ENCODE data around the gene HDAC4. TPM values are rescaled to one million over a fixed set of nuclear protein-coding genes. Genes with fewer than 3 reads are reported as not detected.

The HDAC4 gene
- total RNA-seq, 1 experiment from 2014 or later: 11.3 TPM

DNA sequence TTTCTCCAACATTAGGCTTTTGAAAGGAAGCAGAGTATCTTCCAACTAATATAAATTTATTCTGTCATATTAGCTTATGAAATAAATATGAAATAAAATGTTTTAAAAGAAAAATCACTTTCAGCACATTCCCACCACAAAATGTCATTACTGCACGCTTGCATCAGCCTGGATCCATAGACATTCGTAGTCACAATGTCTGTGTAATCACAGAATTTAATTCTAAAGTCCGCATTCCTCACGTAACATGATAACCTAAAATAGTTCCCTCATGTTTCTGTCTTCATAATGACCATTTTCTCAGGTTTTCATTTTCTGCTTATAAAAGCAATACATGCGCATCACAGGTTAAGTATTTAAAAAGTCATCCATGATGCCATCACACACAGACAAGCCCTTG is 47.1 kb downstream of the HDAC4 start:
- Histone ChIP-seq H3K36me3 (no peaks in the 10 kb centered on the region; the same call in 1 of the 2 replicates), H3K27me3 (no peaks in the 10 kb centered on the region), H3K4me1 (no peaks in the 10 kb centered on the region), H3K9me3 (replicated peaks) (peaks cover 9% of the 10 kb centered on the region; the same call in 1 of the 2 replicates), H3K27ac (no peak overlapping the region), H3K4me3 (no peak overlapping the region)
- no peak for DNase-seq

DNA sequence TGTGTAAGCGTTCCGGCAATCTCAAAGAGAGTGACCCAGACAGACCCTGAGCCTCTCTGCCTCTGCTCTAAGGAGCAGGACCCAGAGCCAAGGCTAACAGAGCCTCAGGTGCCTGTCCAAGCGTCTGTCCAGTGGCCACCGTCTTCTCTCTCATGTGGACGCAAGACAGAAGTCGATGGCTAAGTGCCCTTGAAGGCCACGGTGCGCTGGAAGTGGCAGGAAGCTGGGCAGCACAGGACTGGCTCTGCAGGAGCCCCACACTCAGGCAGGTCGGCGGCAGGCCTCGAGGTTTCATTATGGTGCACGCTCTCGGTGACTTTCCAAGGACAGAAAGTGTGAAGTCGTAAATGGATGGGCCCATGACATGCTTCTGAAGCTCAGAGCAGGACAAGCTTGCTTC is 49.1 kb downstream of the HDAC4 start:
- no peak for DNase-seq
- Histone ChIP-seq H3K4me1 (no peaks in the 10 kb centered on the region), H3K27me3 (no peaks in the 10 kb centered on the region), H3K9me3 (replicated peaks) (peaks cover 9% of the 10 kb centered on the region; the same call in 1 of the 2 replicates), H3K4me3 (no peak overlapping the region), H3K27ac (no peak overlapping the region), H3K36me3 (no peaks in the 10 kb centered on the region; the same call in 1 of the 2 replicates)

DNA sequence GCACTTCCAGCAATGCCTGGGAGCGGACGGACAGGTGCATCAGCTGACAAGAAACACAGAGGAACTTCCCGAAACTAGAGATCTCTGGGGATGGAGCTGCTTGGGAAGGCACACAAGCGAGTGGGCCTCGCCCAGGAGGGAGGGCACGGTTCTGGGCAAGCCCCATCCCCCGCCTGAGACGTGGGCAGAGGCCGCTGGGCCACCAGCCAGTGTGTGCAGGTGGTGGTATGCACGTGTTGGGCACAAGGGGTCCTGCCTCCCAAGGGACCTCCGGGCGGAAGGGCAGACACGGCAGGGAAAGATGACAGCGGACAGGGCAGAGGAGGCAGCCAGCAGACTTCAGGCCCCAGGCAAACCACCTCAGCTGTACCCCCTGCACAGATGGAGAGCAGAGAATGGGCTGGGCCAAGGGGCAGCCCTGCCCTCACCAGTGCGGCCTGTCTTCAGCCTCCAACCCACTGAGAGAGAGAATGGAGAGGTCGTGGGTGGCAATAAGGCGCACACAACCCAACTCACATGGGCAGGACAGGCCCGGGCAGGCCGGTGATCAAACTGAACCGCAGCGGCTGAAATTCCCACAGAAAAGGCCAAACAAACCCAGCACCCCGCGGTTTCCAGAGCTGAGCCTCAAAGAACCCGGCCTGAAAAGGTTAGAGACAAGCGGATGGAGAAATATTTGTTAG is 51.2 kb downstream of the HDAC4 start:
- Histone ChIP-seq H3K27ac (no peak overlapping the region), H3K4me3 (no peak overlapping the region), H3K9me3 (replicated peaks) (peaks cover 4% of the 10 kb centered on the region; the same call in 1 of the 2 replicates), H3K27me3 (no peaks in the 10 kb centered on the region), H3K4me1 (no peaks in the 10 kb centered on the region), H3K36me3 (no peaks in the 10 kb centered on the region)
- no peak for DNase-seq

DNA sequence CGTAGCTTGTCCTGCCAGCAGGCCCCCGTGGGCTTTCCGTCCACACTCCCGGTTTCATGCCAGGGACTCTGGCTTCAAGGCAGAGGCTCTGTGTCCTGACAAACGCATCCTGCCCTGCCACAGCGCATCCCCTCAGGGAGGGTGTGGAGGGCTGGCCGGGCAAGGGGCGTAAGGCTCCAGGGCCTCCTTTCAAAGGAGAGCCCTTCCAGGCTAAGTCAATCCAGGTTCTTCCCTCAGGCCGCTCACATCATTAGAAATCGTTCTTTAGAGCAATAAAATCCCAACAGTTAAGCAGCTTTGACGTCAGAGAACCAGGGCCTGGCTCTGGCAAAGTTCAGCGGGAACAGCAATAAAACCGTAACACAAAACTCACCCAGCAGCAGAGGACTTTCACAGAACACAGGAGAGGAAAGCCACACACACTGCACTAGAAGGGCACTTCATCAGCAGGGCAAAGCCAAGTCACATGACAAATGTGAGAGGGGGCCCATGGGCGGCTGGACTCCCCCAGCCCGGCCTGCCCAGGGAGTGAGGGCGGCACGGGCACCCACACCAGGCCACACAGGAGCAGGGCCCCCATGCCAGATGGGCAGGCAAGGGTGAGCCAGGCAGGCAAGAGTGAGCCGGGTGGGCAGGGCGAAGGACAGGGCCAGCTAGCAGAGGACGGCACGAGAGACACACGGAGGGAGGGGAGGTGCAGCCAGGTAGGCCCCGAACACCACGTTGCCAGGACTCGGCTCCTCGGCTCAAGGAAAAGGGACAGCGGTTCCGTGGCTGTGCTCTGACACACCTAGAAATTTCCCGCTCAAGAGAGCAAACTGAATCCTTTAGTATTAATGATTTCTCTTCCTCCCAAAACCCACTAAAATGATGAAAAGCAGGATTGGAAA is 52.0 kb downstream of the HDAC4 start:
- H3K9me3 ChIP-seq (replicated peaks): 0 out of 2 replicates have a peak, but pooled peaks cover 3% of the 10 kb centered on the region
- no peaks in the 10 kb centered on the region for H3K36me3 ChIP-seq
- H3K4me1 ChIP-seq: no peaks in the 10 kb centered on the region
- no peaks in the 10 kb centered on the region for H3K27me3 ChIP-seq
- no peak overlapping the region for H3K27ac ChIP-seq
- no peak for DNase-seq
- no peak overlapping the region for H3K4me3 ChIP-seq

DNA sequence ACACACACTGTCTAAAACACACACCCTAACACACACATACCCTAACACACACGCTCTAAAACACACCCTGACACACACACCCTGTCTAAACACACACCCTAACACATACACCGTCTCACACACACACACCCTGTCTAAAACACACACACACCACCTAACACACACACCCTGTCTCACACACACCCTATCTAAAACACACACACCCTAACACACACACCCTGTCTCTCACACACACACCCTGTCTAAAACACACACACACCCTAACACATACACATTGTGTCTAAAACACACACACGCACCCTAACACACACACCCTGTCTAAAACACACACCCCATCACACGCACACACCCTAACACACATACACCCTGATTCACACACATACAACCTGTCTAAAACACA is 54.1 kb downstream of the HDAC4 start:
- Histone ChIP-seq H3K27ac (no peak overlapping the region), H3K9me3 (replicated peaks) (0 out of 2 replicates have a peak, but pooled peaks cover 3% of the 10 kb centered on the region), H3K4me1 (no peaks in the 10 kb centered on the region), H3K4me3 (no peak overlapping the region), H3K36me3 (no peaks in the 10 kb centered on the region), H3K27me3 (no peaks in the 10 kb centered on the region)
- DNase-seq: no peak

DNA sequence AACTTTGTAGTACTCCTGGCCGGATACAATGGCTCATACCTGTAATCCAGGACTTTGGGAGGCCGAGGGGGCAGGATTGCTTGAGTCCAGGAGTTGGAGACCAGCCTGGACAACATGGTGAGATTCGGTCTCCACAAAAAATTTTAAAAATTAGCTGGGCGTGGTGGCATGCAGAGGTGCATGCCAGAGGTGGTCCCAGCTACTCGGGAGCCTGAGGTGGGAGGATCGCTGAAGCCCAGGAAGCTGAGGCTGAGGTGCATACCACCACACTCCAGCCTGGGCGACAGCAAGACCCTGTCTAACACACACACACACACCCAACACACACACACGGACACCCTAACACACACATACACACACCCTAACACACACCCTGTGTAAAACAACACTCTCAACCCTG is 55.6 kb downstream of the HDAC4 start:
- no peak for DNase-seq
- Histone ChIP-seq H3K27ac (no peak overlapping the region), H3K4me1 (no peaks in the 10 kb centered on the region), H3K27me3 (no peaks in the 10 kb centered on the region), H3K36me3 (no peaks in the 10 kb centered on the region), H3K4me3 (no peak overlapping the region), H3K9me3 (replicated peaks) (0 out of 2 replicates have a peak, but pooled peaks cover 3% of the 10 kb centered on the region)

DNA sequence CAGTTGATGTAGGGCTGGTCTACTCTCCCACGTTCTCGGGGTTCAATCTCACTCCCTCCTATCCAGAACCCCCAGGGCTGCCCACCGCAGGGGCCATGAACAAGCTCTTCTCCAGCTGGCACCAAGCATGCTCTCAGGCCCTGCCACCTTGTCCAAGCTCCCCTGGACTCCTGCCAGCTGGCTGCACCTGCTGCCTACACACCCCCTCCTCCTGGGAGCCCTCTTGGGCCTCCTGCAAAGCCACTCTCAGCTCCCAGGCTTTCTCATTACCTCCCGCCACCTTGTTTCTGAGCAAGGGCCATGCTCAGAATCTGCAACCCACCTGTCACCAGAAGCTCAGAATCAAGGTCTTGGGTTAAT is 56.0 kb downstream of the HDAC4 start:
- H3K4me1 ChIP-seq: no peaks in the 10 kb centered on the region
- no peak overlapping the region for H3K4me3 ChIP-seq
- no peak overlapping the region for H3K27ac ChIP-seq
- peak in 1 of 2 experiments; percentile 17 for DNase-seq
- H3K36me3 ChIP-seq: no peaks in the 10 kb centered on the region
- no peaks in the 10 kb centered on the region for H3K27me3 ChIP-seq
- 0 out of 2 replicates have a peak, but pooled peaks cover 3% of the 10 kb centered on the region for H3K9me3 ChIP-seq (replicated peaks)

DNA sequence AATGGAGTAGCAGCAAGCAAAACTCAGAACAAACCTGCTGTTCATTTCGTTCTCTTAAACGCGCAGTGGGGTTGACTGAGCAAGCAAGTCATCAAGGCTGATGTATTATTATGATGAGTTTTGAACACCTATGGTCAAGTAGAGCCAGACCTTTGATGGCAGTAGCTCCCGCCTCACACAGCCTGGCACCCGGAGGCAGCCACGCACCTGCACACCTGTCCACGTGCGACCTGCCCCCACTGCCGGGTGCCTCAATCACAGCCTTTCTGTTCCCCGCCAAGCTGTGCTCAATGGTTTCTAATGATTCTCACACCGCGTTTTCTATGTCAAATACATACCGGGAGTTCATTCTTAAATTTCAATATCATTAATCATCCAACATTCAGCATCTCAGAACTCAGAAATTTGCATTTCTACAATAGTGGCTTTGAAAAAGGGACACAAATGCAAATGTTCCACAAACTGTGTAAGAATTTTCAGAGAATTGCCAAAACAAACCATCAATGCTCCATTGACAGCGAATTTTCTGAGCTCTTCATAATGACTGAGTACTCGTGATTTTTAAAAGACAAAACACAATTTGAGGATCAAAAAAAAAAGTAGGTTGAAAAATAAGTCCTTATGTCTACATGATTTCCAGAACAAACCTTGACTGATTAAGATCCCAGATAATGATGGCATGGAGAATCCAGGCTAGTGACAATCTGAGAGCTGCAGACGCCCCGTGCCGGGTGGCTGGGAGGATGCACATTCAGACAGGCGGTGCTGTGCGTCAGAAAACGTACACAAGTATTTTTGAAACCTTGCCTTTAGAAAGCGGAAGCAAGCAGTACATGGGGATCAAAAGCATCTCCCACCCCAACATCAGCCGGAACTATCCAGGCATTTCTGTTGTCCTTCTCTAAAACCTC is 56.6 kb downstream of the HDAC4 start:
- H3K27me3 ChIP-seq: no peaks in the 10 kb centered on the region
- H3K36me3 ChIP-seq: no peaks in the 10 kb centered on the region
- DNase-seq: no peak
- 0 out of 2 replicates have a peak, but pooled peaks cover 3% of the 10 kb centered on the region for H3K9me3 ChIP-seq (replicated peaks)
- H3K4me1 ChIP-seq: no peaks in the 10 kb centered on the region
- H3K4me3 ChIP-seq: no peak overlapping the region
- H3K27ac ChIP-seq: no peak overlapping the region

DNA sequence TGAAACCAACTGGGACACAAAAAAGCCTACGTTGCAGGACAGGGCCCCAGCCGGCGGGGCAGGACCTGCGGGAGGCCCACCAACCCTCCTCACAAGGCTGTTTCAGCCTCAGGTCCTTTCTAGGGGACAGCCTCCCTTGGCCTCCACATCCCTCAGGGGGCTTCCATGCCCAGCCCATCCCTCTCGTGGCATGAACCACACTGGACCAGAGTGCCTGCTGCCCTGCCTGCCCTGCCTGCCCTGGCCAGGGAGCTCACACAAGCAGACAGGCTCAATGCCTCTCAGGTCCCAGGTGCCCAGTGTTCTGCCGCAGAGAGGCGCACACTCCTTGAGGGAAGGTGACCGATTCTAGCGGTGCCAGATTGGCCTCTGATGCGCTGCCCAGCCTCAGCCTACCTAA is 57.4 kb downstream of the HDAC4 start:
- Histone ChIP-seq H3K36me3 (no peaks in the 10 kb centered on the region), H3K9me3 (replicated peaks) (0 out of 2 replicates have a peak, but pooled peaks cover 3% of the 10 kb centered on the region), H3K27ac (no peak overlapping the region), H3K4me1 (no peaks in the 10 kb centered on the region), H3K4me3 (no peak overlapping the region), H3K27me3 (no peaks in the 10 kb centered on the region)
- no peak for DNase-seq

DNA sequence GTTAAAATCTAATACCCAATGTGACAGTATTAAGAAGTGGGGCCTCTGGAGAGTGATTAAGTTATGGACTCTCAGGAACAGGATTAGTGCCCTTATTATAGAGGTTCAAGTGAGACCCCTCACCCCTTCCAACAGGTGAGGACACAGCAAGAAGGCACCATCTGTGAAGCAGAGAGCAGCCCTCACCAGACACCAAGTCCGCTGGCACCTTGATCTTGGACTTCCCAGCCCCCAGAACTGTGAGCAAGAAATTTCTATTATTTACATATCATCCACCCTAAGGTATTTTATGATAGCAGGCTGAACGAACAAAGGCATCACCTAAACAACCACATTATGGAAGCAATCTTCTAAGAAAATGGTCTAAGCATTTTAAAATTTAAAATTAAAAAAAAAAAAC is 59.0 kb downstream of the HDAC4 start:
- no peaks in the 10 kb centered on the region for H3K27me3 ChIP-seq
- no peaks in the 10 kb centered on the region for H3K4me1 ChIP-seq
- no peak overlapping the region for H3K4me3 ChIP-seq
- 0 out of 2 replicates have a peak, but pooled peaks cover 3% of the 10 kb centered on the region for H3K9me3 ChIP-seq (replicated peaks)
- no peak for DNase-seq
- no peak overlapping the region for H3K27ac ChIP-seq
- no peaks in the 10 kb centered on the region for H3K36me3 ChIP-seq

DNA sequence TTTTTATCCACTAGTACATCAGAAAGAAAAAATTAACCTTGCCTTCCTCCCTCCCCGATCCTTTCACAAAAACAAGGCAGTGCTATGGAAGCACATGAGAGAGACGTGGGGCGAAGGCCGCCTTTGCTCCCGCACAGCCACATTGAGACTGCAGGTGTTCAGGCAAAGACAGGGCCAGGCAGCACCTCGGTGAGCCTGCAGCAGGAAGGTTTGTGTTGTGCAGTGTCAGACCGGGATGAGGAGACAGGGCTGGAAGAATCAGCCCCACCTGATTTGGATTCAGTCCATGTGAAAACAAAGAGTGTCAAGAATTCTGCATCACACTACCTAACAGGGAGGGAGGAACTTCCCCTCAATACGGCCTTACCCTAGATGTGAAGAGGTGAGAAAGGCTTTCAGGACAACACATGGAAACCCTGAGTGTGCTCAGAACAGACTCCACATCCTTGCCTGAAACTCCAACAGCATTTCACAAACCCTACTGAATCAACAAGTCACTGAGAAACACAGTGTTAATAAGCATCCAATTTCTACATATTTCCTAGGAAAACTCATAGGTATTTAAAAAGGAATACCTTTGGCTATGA is 59.6 kb downstream of the HDAC4 start:
- Histone ChIP-seq H3K36me3 (no peaks in the 10 kb centered on the region), H3K4me3 (no peak overlapping the region), H3K9me3 (replicated peaks) (0 out of 2 replicates have a peak, but pooled peaks cover 3% of the 10 kb centered on the region), H3K27ac (no peak overlapping the region), H3K27me3 (no peaks in the 10 kb centered on the region), H3K4me1 (no peaks in the 10 kb centered on the region)
- no peak for DNase-seq

DNA sequence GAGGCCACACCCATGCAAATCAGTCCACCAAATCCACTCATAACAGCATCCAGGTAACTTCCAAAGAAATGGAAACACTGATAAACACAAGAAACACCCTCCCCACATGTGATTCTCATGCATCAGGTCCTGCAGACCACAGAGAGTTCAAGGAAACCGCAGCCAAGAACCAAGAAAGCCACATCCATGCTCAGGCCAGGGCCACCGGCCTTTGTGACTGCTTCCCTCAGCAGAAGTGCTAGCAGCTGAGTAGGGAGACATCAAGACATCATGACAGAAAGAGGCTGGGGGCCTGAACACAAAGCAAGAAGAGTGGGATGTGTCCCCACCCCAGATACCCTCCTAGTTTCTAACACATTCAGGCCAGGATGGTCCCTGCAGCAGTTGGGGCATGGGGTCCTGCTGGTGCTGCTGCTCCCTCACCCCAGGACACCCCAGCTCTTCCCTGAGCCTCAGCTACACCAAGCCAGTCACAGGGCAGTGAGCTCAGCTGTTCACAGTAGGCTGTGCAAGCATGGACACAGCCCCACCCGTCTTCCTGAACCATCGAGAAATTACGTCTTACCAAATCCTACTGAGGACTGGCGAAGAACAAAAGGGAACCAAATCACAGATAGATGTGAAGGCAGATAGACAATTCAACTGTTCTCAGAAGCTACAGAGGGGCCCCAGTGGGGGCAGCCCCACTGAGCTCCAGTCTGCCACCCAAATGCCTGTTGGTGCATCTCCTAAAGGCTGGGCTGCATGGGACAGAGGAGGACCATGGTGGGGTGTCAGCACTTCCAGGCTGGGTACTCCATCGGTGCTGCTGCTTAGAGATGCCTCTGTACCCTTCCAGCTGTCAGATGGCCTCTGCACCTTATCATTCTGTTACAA is 60.9 kb downstream of the HDAC4 start:
- no peaks in the 10 kb centered on the region for H3K36me3 ChIP-seq
- no peak overlapping the region for H3K27ac ChIP-seq
- no peak overlapping the region for H3K4me3 ChIP-seq
- no peaks in the 10 kb centered on the region for H3K4me1 ChIP-seq
- H3K9me3 ChIP-seq (replicated peaks): no peaks in the 10 kb centered on the region
- no peak for DNase-seq
- no peaks in the 10 kb centered on the region for H3K27me3 ChIP-seq

DNA sequence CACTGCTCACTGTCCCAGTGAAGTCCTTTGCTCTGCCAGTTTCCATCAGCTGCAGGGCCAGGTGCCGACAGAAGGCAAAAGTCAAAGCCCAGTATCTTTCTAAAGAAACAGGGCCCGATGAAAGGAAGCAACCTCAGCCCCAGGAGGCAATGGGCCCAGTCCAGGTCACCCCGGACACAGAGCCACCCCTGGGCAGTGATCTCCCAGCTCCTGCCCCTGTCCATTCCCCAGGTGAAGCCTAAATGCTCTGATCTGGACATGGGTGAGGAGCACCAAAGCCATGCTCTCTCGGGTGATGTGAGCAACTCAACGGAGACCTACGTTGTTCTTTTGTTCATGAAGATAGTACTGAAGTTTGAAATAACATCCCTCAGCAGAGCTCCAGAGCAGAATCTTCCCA is 61.6 kb downstream of the HDAC4 start:
- Histone ChIP-seq H3K36me3 (no peaks in the 10 kb centered on the region), H3K4me1 (no peaks in the 10 kb centered on the region), H3K27ac (no peak overlapping the region), H3K9me3 (replicated peaks) (no peaks in the 10 kb centered on the region), H3K4me3 (no peak overlapping the region), H3K27me3 (no peaks in the 10 kb centered on the region)
- DNase-seq: no peak

Data from SJCRH30 (cell line).